A673 (cell line): ENCODE results near the gene TF. TPM values are rescaled to one million over a fixed set of nuclear protein-coding genes. Genes with fewer than 3 reads are reported as not detected.

ENCODE experiments used
- BruUV-seq: library from RNA; stranded (reverse); fragments of 400-500 nt; replicated peaks from 2 replicates; lab custom pipeline; 2021; lab: Mats Ljungman, UMichigan
- CTCF ChIA-PET: fragments of 300-600 bp; sonication (Branson Sonifier 250); formaldehyde crosslinking; loops from one replicate; lab custom pipeline; 2022; ENCODE audit warnings: antibody characterized with exemption; lab: Charles Lee
- POLR2A ChIA-PET: fragments of 300-600 bp; sonication (Branson Sonifier 250); formaldehyde crosslinking; loops from one replicate; lab custom pipeline; 2022; ENCODE audit warnings: antibody characterized with exemption; ENCODE audit not compliant: low non-redundant PET; lab: Charles Lee
- DNase-seq: peaks from one replicate; pipeline ENCODE4 v3.0.0-alpha.2; 2015; ENCODE audit warnings: low spot score
- H3K27ac ChIP-seq: fragments of 200-600 bp; sonication (generic); 2 replicates; pipeline ENCODE4 v1.5.1; 2016; ENCODE audit warnings: mixed run types, low read depth, mild to moderate bottlenecking, mixed read lengths, antibody characterized with exemption, low read length; ENCODE audit not compliant: poor library complexity, severe bottlenecking
- H3K27me3 ChIP-seq: fragments of 200-600 bp; sonication (generic); replicated peaks from 2 replicates; pipeline ENCODE4 v1.6.1; 2017; ENCODE audit warnings: mixed run types, low read depth, mild to moderate bottlenecking, mixed read lengths, antibody characterized with exemption, low read length; ENCODE audit not compliant: insufficient read depth, poor library complexity
- H3K36me3 ChIP-seq: fragments of 200-600 bp; sonication (generic); 2 replicates; pipeline ENCODE4 v1.6.1; 2016; ENCODE audit warnings: mixed run types, mild to moderate bottlenecking, mixed read lengths, antibody characterized with exemption, low read length; ENCODE audit not compliant: insufficient read depth, poor library complexity, severe bottlenecking
- H3K4me1 ChIP-seq: fragments of 200-600 bp; sonication (generic); 2 replicates; pipeline ENCODE4 v1.6.1; 2017; ENCODE audit warnings: mixed run types, mild to moderate bottlenecking, mixed read lengths, antibody characterized with exemption, low read length; ENCODE audit not compliant: insufficient read depth, poor library complexity, severe bottlenecking
- H3K4me3 ChIP-seq: fragments of 200-600 bp; sonication (generic); 2 replicates; pipeline ENCODE4 v1.5.1; 2016; ENCODE audit warnings: low read depth, mixed run types, mild to moderate bottlenecking, mixed read lengths, low read length; ENCODE audit not compliant: poor library complexity, severe bottlenecking
- H3K9me3 ChIP-seq: fragments of 200-600 bp; sonication (generic); 2 replicates; pipeline ENCODE4 v1.6.1; 2016; ENCODE audit warnings: mixed run types, low read depth, mild to moderate bottlenecking, mixed read lengths, antibody characterized with exemption, low read length; ENCODE audit not compliant: poor library complexity, severe bottlenecking
- EZH2 ChIP-seq: fragments of 200-600 bp; sonication (generic); IDR thresholded peaks from 2 replicates; pipeline ENCODE4 v1.6.1; 2017; ENCODE audit warnings: borderline replicate concordance, low read depth, mild to moderate bottlenecking, mixed read lengths, antibody characterized with exemption, low read length; ENCODE audit not compliant: poor library complexity, severe bottlenecking
- intact Hi-C: fragments of 100-400 bp; cut with micrococcal nuclease; formaldehyde crosslinking; loops from one replicate; pipeline ENCODE4 v1.10.0; 2022; ENCODE audit not compliant: unreplicated experiment
- total RNA-seq: library from RNA; stranded (reverse); gene quantifications from 2 replicates; pipeline ENCODE4 v1.2.3, GENCODE V29; 2021
- TF ChIP-seq, protein P1 (sequence below): fragments of 300-800, 200-600 bp; sonication (generic); conservative IDR thresholded peaks from 2 replicates; pipeline ENCODE4 v1.5.1; 2017; ENCODE audit warnings: low read depth, mild to moderate bottlenecking, antibody characterized with exemption, low read length, moderate library complexity, mixed read lengths

Gene TF
- total RNA-seq, 1 experiment from 2014 or later: 0.11 TPM

DNA sequence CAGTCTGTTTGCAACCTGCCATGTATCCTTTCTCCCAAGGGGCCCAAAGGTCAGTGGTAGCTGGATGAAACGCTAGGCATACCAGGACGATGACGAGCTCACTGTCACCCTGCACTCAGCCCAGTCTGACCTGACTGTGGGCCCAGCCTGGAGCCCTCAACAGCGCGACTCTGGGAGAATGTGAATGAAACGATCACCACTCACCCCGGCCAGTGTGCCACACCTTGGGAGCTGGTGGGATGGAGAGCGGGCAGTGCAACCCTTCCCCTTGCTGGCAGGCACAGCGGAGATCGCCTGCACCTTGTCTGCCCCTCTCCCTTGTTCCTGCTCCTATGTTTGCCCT lies 86.6 kb downstream of the TF start:
- CTCF ChIA-PET: no interaction called here
- Histone ChIP-seq H3K27ac (no peak overlapping the region), H3K4me1 (no peaks in the 10 kb centered on the region), H3K36me3 (no peaks in the 10 kb centered on the region), H3K4me3 (no peak overlapping the region), H3K9me3 (no peaks in the 10 kb centered on the region), H3K27me3 (no peaks in the 10 kb centered on the region)
- no peak for DNase-seq
- no peak for TF ChIP-seq EZH2
- TF ChIP-seq, protein P1, sequence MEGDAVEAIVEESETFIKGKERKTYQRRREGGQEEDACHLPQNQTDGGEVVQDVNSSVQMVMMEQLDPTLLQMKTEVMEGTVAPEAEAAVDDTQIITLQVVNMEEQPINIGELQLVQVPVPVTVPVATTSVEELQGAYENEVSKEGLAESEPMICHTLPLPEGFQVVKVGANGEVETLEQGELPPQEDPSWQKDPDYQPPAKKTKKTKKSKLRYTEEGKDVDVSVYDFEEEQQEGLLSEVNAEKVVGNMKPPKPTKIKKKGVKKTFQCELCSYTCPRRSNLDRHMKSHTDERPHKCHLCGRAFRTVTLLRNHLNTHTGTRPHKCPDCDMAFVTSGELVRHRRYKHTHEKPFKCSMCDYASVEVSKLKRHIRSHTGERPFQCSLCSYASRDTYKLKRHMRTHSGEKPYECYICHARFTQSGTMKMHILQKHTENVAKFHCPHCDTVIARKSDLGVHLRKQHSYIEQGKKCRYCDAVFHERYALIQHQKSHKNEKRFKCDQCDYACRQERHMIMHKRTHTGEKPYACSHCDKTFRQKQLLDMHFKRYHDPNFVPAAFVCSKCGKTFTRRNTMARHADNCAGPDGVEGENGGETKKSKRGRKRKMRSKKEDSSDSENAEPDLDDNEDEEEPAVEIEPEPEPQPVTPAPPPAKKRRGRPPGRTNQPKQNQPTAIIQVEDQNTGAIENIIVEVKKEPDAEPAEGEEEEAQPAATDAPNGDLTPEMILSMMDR: no peak
- no TSS peak for BruUV-seq
- POLR2A ChIA-PET: no interaction called here
- intact Hi-C loops: no loop called here

DNA sequence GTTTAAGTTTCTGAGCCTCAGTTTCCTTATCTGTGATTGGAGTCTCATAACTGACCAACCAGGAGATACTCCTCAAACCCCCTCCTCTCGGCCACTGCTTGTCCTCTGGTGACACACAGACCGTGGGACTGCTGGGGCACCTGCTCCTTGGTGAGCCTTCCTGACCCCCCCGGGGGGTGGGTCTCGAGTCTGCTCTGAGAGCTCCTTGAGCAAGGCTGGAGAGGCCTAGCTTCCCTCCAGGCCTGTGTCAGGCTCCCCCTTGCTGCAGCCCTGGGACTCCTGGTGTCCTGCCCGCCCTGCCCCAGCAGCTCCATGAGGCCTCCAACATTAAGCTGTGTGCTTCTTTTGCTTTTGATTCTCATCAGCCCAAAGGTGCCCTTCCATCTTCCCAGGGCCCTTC lies 87.1 kb downstream of the TF start:
- TF ChIP-seq, protein P1: no peak
- TF ChIP-seq EZH2: no peak
- no peaks in the 10 kb centered on the region for H3K27me3 ChIP-seq
- H3K4me1 ChIP-seq: no peaks in the 10 kb centered on the region
- ChIA-PET CTCF (no interaction called here), POLR2A (no interaction called here)
- H3K9me3 ChIP-seq: no peaks in the 10 kb centered on the region
- H3K4me3 ChIP-seq: no peak overlapping the region
- H3K36me3 ChIP-seq: no peaks in the 10 kb centered on the region
- DNase-seq: no peak
- BruUV-seq: no TSS peak
- no peak overlapping the region for H3K27ac ChIP-seq
- intact Hi-C loops: no loop called here

DNA sequence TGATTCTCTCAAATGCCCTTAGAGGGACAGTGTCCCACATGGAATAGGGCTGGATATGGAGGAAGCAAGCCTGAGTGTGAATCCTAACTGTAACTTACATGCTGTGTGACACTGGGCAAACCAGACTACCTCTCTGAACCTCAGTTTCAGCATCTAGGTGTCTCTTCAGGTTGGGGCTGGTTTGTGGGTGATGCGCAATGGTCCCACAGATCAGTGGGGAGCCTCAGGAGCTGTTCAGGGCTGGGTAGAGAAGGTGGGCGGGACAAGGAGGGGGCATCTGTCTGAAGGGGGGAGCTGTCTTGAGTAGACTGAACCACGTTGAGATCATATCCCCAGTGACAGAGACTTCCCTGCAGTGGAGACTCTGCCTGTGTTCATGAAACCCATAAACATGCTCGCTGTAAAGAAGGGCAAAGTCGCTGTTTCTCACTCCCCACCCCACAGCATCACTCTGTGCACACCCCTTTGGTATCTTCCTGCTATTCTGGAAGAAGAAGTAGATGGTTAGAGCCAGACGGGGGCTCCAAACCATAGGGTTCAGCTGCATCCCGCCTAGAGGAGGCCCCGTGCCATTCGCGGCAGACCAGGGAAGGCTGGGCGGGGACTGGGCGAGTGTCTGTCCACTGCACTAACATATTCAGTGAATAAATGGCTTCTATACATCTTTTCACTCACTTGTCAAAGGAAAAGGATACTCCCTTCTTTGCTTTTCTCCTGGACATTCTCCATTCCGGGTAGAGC lies 87.9 kb downstream of the TF start:
- POLR2A ChIA-PET: no interaction called here
- BruUV-seq: no TSS peak
- CTCF ChIA-PET: no interaction called here
- no peaks in the 10 kb centered on the region for H3K4me1 ChIP-seq
- H3K36me3 ChIP-seq: no peaks in the 10 kb centered on the region
- no peak for DNase-seq
- no peaks in the 10 kb centered on the region for H3K9me3 ChIP-seq
- no peak overlapping the region for H3K4me3 ChIP-seq
- intact Hi-C loops: no loop called here
- TF ChIP-seq EZH2: no peak
- TF ChIP-seq, protein P1: no peak
- H3K27me3 ChIP-seq: no peaks in the 10 kb centered on the region
- H3K27ac ChIP-seq: no peak overlapping the region
